HG03139 (cell line): ENCODE measurements around the gene PRKN.

Source experiments
- ATAC-seq: cut with Tn5 transposase; IDR thresholded peaks from one replicate; pipeline ENCODE4 v1.9.1; 2021; ENCODE audit not compliant: unreplicated experiment

PRKN gene

GRCh38 chr6:162260027-162260426, 467.5 kb downstream of the PRKN start:
- no peak for ATAC-seq

GRCh38 chr6:162258647-162259046, 468.9 kb downstream of the PRKN start:
- ATAC-seq: no peak

- no peak for ATAC-seq
Measured at GRCh38 chr6:162256361-162256760, 471.2 kb downstream of the PRKN start.

GRCh38 chr6:162251257-162251656, 476.3 kb downstream of the PRKN start:
- ATAC-seq: no peak

GRCh38 chr6:162249907-162250642, 477.5 kb downstream of the PRKN start:
- ATAC-seq: no peak

GRCh38 chr6:162245830-162246420, 481.6 kb downstream of the PRKN start:
- no peak for ATAC-seq

- no peak for ATAC-seq
Measured at GRCh38 chr6:162244031-162244430, 483.5 kb downstream of the PRKN start.

GRCh38 chr6:162242915-162243314, 484.7 kb downstream of the PRKN start:
- no peak for ATAC-seq

GRCh38 chr6:162239330-162239729, 488.2 kb downstream of the PRKN start:
- no peak for ATAC-seq

GRCh38 chr6:162238675-162239074, 488.9 kb downstream of the PRKN start:
- no peak for ATAC-seq

GRCh38 chr6:162237331-162237730, 490.2 kb downstream of the PRKN start:
- ATAC-seq: no peak

- ATAC-seq: no peak
Measured at GRCh38 chr6:162234631-162235030, 492.9 kb downstream of the PRKN start.

GRCh38 chr6:162230147-162230752, 497.3 kb downstream of the PRKN start:
- no peak for ATAC-seq

GRCh38 chr6:162229093-162229492, 498.5 kb downstream of the PRKN start:
- ATAC-seq: no peak

GRCh38 chr6:162226803-162227202, 500.8 kb downstream of the PRKN start:
- no peak for ATAC-seq

GRCh38 chr6:162222521-162222920, 505.0 kb downstream of the PRKN start:
- ATAC-seq: no peak

- ATAC-seq: no peak
Measured at GRCh38 chr6:162220876-162221275, 506.7 kb downstream of the PRKN start.

GRCh38 chr6:162219266-162219665, 508.3 kb downstream of the PRKN start:
- ATAC-seq: no peak

- no peak for ATAC-seq
Measured at GRCh38 chr6:162217811-162218493, 509.6 kb downstream of the PRKN start.

GRCh38 chr6:162217058-162217457, 510.5 kb downstream of the PRKN start:
- no peak for ATAC-seq

- no peak for ATAC-seq
Measured at GRCh38 chr6:162211777-162212176, 515.8 kb downstream of the PRKN start.

GRCh38 chr6:162211022-162211421, 516.5 kb downstream of the PRKN start:
- no peak for ATAC-seq
